Heart right ventricle (tissue), 16 donors: ENCODE results near the gene MAN1A1. TPM values are rescaled to one million over a fixed set of nuclear protein-coding genes. Genes with fewer than 3 reads are reported as not detected.
A peak's percentile ranks its signal among the peaks of the same experiment; 100 is the strongest.

ENCODE experiments used
- ATAC-seq, 8 donors: fragments of 200-7000 bp; cut with Tn5 transposase; one replicate each; pipeline ENCODE4 v1.9.1; 2020; ENCODE audit warnings: mild to moderate bottlenecking in 8 of 8, moderate library complexity in 8 of 8, moderate number of reproducible peaks in 1 of 8
- DNase-seq, 2 donors: peaks; one replicate each; pipeline ENCODE4 v3.0.0-alpha.2; 2020
- H3K27ac ChIP-seq, 10 donors: fragments of 200-600 bp; sonication (generic) in 2 of 10; one replicate each; pipeline versions ENCODE4 v1.5.0 to v1.8.0; 2020 to 2022; ENCODE audit warnings: mild to moderate bottlenecking in 3 of 10
- H3K27me3 ChIP-seq, 7 donors: fragments of 200-600 bp; one replicate each; pipeline ENCODE4 v1.8.0; 2021 to 2022; ENCODE audit warnings: mild to moderate bottlenecking in 2 of 7
- H3K36me3 ChIP-seq, 9 donors: fragments of 200-600 bp; sonication (generic) in 1 of 9; one replicate each; pipeline versions ENCODE4 v1.5.0 to v1.8.0; 2020 to 2022; ENCODE audit warnings: mild to moderate bottlenecking in 2 of 9
- H3K4me1 ChIP-seq, 9 donors: fragments of 200-600 bp; sonication (generic) in 1 of 9; one replicate each; pipeline versions ENCODE4 v1.5.0 to v1.8.0; 2020 to 2022; ENCODE audit warnings: mild to moderate bottlenecking in 4 of 9
- H3K4me3 ChIP-seq, 10 donors: fragments of 200-600 bp; sonication (generic) in 2 of 10; one replicate each; pipeline versions ENCODE4 v1.5.0 to v1.8.0; 2020 to 2022; ENCODE audit warnings: mild to moderate bottlenecking in 7 of 10, moderate library complexity in 2 of 10
- H3K9me3 ChIP-seq, 11 donors: fragments of 200-600 bp in 10 of 11; sonication (generic) in 2 of 11; one replicate each; pipeline versions ENCODE4 v1.5.0 to v1.8.0; 2013 to 2022; ENCODE audit warnings: mild to moderate bottlenecking in 2 of 11, control low read depth in 1 of 11, moderate library complexity in 1 of 11
- WGBS, 2 donors: extraction: QIAGEN DNeasy Blood & Tissue Kit; methylation state at CpG; one replicate each; pipeline ENCODE4 v1.1.7; 2013; ENCODE audit warnings: inconsistent platforms in 1 of 2; 5-methylcytosine and 5-hydroxymethylcytosine counted together
- intact Hi-C, 10 donors: fragments of 100-400 bp; cut with DNase I; formaldehyde crosslinking; loops; one replicate each; pipeline versions ENCODE4 v1.11.1 to v1.14.2; 2022
- polyA plus RNA-seq, 2 donors: library from polyadenylated mRNA; stranded (reverse); fragments of 200-250 nt; gene quantifications; one replicate each; pipeline ENCODE4 v1.2.3, GENCODE V29; 2013
- total RNA-seq, 10 donors: library from RNA; stranded (reverse); fragmentation: NEBNext Ultra II Directional in 3 of 10; extraction: Animal tissue kit (Norgen Biotek cat#: 25700) in 3 of 10; gene quantifications; one replicate each; pipeline versions ENCODE4 v1.2.1 to v1.2.4, GENCODE V29; 2021 to 2023
- TF ChIP-seq, protein P1 (sequence below), 9 donors: fragments of 200-600 bp; sonication (generic) in 2 of 9; IDR thresholded peaks; one replicate each; pipeline versions ENCODE4 v1.5.0 to v1.8.0; 2021 to 2022; ENCODE audit warnings: antibody characterized with exemption in 9 of 9, mild to moderate bottlenecking in 5 of 9, moderate library complexity in 1 of 9
- donor health status: Arrhythmogenic right ventricular cardiomyopathy.
- donor health status: ischemic (EF 13 %, LVEDD 7.1; RV severe dilation, severe dysfunction).
- donor health status: healthy with polysubstance abuse.
- donor health status: DM: no; HTN: yes; CAD: no.
- donor health status: DM: no; HTN: no; CAD: no.
- donor health status: ischemic (EF 25% LVEDD 6.9; RV normal size, moderate dysfunction).
- donor health status: ischemic (EF 25% LVEDD 5.7; RV mildly dilated, moderate dysfunction).
- donor health status: healthy.
- donor health status: DM: yes; HTN: yes; CAD: no.
- donor health status: Ischemic cardiomyopathy.
- donor health status: ischemic (EF 35%, LVEDD 5.7; RV mildly dilated, moderate dysfunction).
- donor health status: nonischemic (EF 11% LVEDD 7.7; RV severe dilation, severe dysfunction).
- donor health status: DM: yes; HTN: yes; CAD: no.
- donor health status: PGD.
- donor health status: ischemic (EF 29% LVEDD 5.4; RV normal size, mild dysfunction).
- donor health status: nonischemic (EF 23%, LVEDD 6.1; RV moderate dilation, normal function).

MAN1A1 gene
- total and polyA plus RNA-seq, 12 donors, result 6.2 to 22.0 (median 10.2) TPM

- Histone ChIP-seq H3K4me1 (peaks cover 0 to 72% (median 38%) of the 10 kb centered on the region in 9 donors), H3K27me3 (no peaks in the 10 kb centered on the region), H3K27ac (peak overlapping the region; percentile 88 to 99 (median 97)), H3K9me3 (no peaks in the 10 kb centered on the region), H3K4me3 (peak overlapping the region; percentile 81 to 99 (median 94)), H3K36me3 (peaks cover 0 to 9% (median 0%) of the 10 kb centered on the region in 9 donors)
- TF ChIP-seq, protein P1, sequence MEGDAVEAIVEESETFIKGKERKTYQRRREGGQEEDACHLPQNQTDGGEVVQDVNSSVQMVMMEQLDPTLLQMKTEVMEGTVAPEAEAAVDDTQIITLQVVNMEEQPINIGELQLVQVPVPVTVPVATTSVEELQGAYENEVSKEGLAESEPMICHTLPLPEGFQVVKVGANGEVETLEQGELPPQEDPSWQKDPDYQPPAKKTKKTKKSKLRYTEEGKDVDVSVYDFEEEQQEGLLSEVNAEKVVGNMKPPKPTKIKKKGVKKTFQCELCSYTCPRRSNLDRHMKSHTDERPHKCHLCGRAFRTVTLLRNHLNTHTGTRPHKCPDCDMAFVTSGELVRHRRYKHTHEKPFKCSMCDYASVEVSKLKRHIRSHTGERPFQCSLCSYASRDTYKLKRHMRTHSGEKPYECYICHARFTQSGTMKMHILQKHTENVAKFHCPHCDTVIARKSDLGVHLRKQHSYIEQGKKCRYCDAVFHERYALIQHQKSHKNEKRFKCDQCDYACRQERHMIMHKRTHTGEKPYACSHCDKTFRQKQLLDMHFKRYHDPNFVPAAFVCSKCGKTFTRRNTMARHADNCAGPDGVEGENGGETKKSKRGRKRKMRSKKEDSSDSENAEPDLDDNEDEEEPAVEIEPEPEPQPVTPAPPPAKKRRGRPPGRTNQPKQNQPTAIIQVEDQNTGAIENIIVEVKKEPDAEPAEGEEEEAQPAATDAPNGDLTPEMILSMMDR (IDR thresholded peaks at IDR 0.05), result no peak
- 0 to 1% methylated on average over 58 to 75 of the region's 75 CpGs for WGBS, 2 donors
- ATAC-seq, result peak; percentile 2 to 56 (median 8)
- peak; percentile 21 to 34 for DNase-seq
- intact Hi-C loops, result loop anchor here in 7 of 10 donors (5.0 to 10.0 kb wide), 5 partner anchors 107 to 204 kb away; no protein-coding TSS in a partner anchor
Measured at GRCh38 chr6:119348748-119349360, 707 bp downstream of the MAN1A1 start.

GRCh38 chr6:119348096-119348747, 1.3 kb downstream of the MAN1A1 start:
- TF ChIP-seq, protein P1 (IDR thresholded peaks at IDR 0.05), result no peak
- H3K36me3 ChIP-seq, result peaks cover 0 to 9% (median 0%) of the 10 kb centered on the region in 9 donors
- peak; percentile 15 to 34 for DNase-seq
- 6 to 10% methylated on average over 35 of the region's 35 CpGs for WGBS, 2 donors
- no peaks in the 10 kb centered on the region for H3K27me3 ChIP-seq
- intact Hi-C loops, result loop anchor here in 7 of 10 donors (5.0 to 10.0 kb wide), 5 partner anchors 106 to 203 kb away; no protein-coding TSS in a partner anchor
- H3K4me1 ChIP-seq, result peaks cover 0 to 72% (median 35%) of the 10 kb centered on the region in 9 donors
- peak overlapping the region; percentile 81 to 99 (median 94) for H3K4me3 ChIP-seq
- H3K9me3 ChIP-seq, result no peaks in the 10 kb centered on the region
- H3K27ac ChIP-seq, result peak overlapping the region; percentile 88 to 99 (median 97)
- ATAC-seq, result no peak

DNA sequence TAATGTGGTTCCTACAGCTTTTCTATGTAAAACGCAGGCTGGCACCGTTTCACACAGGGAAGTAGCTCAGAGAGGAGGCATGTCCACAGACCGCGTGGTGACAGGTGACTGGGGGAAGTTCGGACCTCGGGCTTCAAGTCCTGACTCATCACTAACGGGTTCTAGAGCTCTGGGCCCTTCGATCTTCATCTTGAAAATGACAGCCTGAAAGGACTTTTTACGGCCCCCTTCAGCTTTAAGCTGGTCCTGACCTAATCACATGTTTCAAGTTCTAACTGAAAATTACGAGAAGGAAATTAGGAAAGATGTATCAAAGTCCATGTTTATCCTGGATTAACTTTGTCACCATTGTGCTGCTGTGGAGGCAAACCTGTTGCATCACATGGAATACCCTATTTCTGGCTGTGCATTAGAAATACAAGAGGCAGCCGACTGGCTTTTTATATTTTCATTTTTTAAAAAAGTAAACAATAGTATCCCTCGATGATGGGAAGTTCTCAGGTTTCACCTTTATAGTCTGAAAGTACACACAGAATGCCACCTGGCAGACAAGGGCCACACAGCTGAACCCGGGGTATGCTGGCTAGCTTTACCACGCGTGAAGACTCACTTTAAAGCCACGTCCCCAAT, 2.0 kb downstream of the MAN1A1 start:
- Histone ChIP-seq H3K27me3 (no peaks in the 10 kb centered on the region), H3K9me3 (no peaks in the 10 kb centered on the region), H3K4me1 (peaks cover 0 to 72% (median 34%) of the 10 kb centered on the region in 9 donors), H3K27ac (peak overlapping the region in 7 of 10 donors; percentile 96 to 99 (median 98)), H3K4me3 (peak overlapping the region; percentile 81 to 99 (median 94)), H3K36me3 (peaks cover 0 to 14% (median 0%) of the 10 kb centered on the region in 9 donors)
- intact Hi-C loops, result loop anchor here in 7 of 10 donors (5.0 to 10.0 kb wide), 5 partner anchors 105 to 203 kb away; no protein-coding TSS in a partner anchor
- peak; percentile 19 to 24 for DNase-seq
- ATAC-seq, result peak in 1 of 8 donors; percentile 24
- TF ChIP-seq, protein P1 (IDR thresholded peaks at IDR 0.05), result no peak
- WGBS, 2 donors, result 25 to 41% methylated on average over 16 of the region's 16 CpGs

DNA sequence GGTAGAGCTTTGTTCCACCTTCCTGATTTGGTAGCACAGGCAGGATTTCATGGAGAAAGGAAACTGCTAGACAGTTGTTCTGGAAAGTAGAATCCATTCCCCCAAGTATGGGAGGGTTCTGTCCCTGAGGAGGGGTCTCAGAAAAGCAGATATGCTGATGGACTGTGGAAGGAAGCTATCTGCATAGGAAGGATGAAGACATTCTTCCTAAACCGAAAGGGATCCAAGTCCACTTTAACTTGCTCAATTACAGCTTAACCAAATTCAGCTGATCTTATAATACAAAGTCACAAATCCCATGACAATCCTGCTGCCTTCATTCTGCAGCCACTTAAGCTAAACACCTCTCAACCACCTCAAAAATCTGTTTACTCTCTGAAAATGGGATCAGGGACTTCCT, 2.6 kb downstream of the MAN1A1 start:
- peak overlapping the region in 5 of 10 donors; percentile 96 to 99 (median 99) for H3K27ac ChIP-seq
- peak overlapping the region in 9 of 10 donors; percentile 81 to 99 (median 95) for H3K4me3 ChIP-seq
- TF ChIP-seq, protein P1 (IDR thresholded peaks at IDR 0.05), result no peak
- H3K36me3 ChIP-seq, result peaks cover 0 to 20% (median 0%) of the 10 kb centered on the region in 9 donors
- H3K27me3 ChIP-seq, result no peaks in the 10 kb centered on the region
- peaks cover 0 to 73% (median 36%) of the 10 kb centered on the region in 9 donors for H3K4me1 ChIP-seq
- H3K9me3 ChIP-seq, result no peaks in the 10 kb centered on the region
- intact Hi-C loops, result loop anchor here in 7 of 10 donors (5.0 to 10.0 kb wide), 5 partner anchors 105 to 202 kb away; no protein-coding TSS in a partner anchor
- 30 to 65% methylated on average over 1 of the region's 1 CpG for WGBS, 2 donors
- ATAC-seq (no peak), DNase-seq (no peak)
